HG03108 (cell line): ENCODE measurements around the gene AP5B1.
"Not testable (repeated sequence)": the region's sequence is repeated elsewhere in the genome, so short reads cannot be mapped to it uniquely, and the experiment has no call there.

Source experiments
- ATAC-seq: cut with Tn5 transposase; IDR thresholded peaks from one replicate; pipeline ENCODE4 v1.9.1; 2021; ENCODE audit warnings: moderate library complexity; ENCODE audit not compliant: unreplicated experiment

Gene AP5B1

DNA sequence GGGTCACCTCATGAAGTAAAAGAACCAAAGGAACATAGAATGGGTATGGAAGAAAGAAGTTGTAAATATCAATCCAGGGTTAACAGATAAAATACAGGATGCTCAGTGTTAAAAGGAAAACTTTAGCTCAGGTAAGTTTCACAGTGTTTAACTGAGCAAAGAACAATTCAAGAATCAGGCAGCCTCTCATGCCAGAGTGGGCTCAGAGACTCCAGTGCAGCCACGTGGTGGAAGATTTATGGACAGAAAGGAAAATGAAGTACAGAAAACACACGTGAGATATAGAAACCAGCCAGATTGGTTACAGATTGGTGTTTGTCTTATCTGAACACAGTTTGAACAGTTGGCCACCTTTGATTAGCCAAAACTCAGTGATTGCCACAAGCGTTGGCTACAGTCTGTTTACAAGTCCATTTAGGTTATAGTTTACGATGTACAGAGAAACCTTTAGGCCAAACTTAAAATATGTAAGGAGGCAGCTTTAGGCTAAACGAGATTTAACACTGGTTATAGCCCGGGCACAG lies 9.1 kb downstream of the AP5B1 start:
- ATAC-seq = no peak

DNA sequence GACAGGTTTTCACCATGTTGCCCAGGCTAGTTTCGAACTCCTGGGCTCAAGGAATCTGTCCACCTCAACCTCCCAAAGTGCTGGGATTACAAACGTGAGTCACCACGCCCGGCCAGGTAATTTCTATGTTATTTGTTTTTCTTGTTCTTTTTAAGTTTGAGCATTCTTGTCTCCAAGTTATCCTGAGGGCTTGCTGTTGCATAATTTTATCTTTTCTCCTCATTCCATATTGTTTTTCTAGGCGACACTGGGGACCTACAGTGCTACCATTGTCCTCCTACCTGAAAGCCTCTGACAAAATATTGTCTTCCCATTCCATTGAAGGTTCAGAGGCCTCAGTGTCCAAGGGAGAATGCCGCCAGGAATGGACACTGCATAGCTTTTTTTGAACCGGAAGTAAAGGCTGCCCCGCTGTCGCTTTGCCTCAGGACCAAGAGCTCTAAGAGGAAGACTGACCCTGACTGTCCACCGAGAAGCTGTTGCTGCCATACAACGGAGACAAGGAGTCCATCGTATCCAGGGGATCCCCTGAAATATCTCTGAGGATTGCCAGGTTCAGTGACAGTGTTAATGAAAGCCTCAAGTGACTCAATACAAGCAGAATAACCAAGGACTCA lies 9.7 kb downstream of the AP5B1 start:
- no peak for ATAC-seq

DNA sequence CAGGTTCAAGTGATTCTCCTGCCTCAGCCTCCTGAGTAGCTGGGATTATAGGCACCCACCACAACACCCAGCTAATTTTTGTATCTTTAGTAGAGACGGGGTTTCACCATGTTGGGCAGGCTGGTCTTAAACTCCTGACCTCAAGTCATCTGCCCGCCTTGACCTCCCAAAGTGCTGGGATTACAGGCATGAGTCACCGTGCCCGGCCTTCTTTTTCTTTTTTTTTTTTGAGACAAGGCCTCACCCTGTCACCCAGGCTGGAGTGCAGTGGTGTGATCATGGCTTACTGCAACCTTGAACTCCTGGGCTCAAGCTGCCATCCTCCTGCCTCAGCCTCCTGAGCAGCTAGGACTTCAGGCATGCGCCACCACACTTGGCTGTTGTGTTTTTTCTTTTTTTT lies 13.0 kb downstream of the AP5B1 start:
- ATAC-seq = not testable (repeated sequence)

DNA sequence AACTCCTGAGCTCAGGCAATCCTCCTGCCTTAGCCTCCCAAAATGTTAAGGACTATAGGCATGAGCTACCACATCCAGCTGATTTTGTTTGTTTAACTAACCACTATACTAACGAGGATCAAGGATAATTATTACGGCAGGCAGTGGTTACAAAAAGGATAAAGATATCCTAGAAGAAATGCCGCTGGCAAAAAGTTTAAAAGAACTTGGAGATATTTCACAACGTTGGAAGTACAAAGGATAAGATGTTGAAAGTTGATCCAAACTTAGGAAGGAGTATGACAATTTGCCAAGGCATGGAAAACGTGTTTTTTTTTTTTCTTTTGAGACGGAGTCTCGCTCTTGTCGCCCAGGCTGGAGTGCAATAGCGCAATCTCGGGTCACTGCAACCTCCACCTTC lies 13.4 kb downstream of the AP5B1 start:
- ATAC-seq = no peak

DNA sequence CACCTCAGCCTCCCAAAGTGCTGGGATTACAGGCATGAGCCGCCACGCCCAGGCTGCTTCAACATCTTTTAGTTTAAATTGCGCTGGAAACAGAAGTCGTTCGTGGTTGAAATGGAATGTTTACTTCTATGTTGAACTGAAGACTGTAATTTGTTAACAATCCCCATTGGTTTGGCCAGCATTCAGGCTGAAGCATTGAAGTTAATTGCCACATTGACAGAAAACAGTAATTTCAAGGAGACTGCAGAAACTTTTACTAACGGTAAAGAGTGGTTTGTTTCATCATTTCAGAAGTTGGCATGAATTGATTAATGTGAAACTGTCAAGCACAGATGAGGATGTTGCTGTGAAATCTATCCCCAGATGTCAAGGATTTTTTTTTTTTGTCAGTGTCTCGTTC lies 14.2 kb downstream of the AP5B1 start:
- ATAC-seq = no peak

DNA sequence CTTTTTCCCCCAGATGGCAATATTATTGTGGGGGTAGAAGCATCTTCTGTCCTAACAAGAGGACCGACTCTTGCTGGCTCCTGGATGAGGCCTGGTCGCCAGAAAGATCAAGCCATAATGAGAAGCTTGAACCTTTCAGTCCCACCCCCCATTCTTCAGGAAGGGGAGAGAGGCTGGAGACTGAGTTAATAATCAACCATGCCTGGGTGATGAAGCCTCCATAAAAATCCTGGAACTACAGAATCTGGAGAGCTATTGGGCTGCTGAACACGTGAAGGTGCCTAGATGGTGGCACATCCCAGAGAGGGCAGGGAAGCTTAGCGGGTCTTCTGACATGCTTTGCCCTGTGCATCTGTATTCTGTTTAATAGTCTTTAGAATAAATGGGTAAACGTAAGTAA lies 16.3 kb downstream of the AP5B1 start:
- no peak for ATAC-seq

DNA sequence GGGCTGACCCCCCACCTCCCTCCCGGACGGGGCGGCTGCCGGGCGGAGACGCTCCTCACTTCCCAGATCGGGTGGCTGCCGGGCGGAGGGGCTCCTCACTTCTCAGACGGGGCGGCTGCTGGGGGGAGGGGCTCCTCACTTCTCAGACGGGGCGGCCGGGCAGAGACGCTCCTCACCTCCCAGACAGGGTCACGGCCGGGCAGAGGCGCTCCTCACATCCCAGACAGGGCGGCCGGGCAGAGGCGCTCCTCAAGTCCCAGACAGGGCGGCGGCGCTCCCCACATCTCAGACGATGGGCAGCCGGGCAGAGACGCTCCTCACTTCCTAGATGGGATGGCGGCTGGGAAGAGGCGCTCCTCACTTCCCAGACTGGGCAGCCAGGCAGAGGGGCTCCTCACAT lies 18.0 kb downstream of the AP5B1 start:
- ATAC-seq = not testable (repeated sequence)

DNA sequence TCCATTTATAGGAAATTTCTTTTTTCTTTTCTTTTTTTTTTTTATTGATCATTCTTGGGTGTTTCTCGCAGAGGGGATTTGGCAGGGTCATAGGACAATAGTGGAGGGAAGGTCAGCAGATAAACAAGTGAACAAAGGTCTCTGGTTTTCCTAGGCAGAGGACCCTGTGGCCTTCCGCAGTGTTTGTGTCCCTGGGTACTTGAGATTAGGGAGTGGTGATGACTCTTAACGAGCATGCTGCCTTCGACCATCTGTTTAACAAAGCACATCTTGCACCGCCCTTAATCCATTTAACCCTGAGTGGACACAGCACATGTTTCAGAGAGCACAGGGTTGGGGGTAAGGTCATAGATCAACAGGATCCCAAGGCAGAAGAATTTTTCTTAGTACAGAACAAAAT lies 18.6 kb downstream of the AP5B1 start:
- not testable (repeated sequence) for ATAC-seq

DNA sequence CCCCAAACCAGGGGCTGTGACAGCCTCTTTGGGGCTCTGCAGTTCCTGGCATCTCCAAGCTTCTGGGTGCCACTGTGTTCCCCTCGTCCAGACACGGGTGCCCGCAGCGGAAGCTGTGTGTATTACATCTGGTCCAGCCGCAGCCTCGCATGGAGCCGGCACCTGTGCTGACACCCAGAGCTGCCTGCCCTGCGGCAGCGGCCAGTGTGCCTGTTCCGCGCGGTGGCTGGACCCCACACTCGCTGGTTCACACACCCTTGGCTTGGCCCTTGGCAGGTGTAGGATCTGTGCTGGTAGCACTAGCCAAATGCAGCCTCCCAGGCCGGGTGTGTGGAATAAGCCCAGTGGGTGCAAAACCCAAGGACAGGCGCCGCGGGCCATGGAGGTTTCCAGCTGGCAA lies 35.7 kb downstream of the AP5B1 start:
- no peak for ATAC-seq

DNA sequence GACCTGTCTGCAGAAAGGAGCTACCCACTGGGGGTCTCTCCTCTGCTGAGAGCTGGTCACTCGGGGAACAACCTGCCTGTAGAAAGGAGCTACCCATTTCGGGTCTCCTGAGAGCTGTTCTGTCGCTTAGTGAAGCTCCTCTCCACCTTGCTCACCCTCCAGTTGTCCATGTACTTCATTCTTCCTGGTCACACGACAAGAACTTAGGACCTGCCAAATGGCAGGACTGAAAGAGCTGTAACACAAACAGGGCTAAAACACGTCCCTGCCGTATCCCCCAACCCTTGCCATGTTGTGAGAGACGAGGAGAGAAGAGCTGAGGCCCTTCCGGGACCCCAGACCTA lies 36.1 kb downstream of the AP5B1 start:
- ATAC-seq = no peak

DNA sequence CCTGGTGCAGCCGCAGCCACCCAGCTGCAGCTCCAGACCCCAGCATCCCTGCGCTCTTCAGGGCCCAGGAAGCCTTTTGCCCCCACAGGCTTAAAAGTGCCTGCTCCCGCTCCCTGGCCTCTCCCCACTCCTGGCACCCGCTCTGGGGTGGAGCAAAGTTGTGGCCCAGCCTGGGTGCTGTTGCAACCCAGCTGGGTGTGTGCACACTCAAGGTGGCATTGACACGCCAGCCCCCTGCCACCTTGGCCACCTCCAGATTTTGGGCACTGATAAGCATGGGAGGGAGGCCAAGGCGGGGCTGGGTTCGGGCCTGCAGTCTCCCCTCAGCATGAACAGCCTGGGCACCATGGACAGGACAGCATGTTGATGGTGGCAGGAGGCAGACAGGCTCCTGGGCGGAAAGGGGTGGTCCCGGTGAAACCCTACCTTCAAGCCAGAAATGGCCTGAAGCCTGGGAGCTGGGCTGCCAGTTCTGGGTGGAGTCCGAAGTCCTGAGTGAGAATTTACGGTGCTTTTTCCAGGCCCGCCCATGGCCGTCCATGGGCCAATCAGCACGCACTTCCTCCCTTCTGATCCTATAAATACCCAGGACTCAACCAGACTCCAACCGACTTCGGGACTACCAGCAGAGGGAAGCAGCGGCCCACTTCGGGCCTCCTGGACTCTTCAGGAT lies 36.6 kb downstream of the AP5B1 start:
- no peak for ATAC-seq

DNA sequence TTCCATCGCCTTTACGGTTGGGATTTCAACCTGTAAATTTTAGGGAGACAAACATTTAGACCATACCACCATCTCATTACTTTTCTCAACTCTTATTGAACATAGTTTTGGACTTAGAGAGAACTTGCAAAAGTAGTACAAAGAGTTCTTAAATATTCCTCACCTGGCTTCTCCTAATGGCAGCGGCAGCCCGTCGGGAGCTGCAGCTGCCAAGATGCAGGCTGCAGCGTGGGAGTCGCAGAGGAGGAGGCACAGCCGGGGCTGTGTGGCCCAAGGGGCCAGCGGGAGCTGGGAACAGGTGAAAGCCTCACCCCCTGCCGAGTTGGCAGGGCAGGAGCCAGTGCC lies 37.1 kb downstream of the AP5B1 start:
- no peak for ATAC-seq

DNA sequence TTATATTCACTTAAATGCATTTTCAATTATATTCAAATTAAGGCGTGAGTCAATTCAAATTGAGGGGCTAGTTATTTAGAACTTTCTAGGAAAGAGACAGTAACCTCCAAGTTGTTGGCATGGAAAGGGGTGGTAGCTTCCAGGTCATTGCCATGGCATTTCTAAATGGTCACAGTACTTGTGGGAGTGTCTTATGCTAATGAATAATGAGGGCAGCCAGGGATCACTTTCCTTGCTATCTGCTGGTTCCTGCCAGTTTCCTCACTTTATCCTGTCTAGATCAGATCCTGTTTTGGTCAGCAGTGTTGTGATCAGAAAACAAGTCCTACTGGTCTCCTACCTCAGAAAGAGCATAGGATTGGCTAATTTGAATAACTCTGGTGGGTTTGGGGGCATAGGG lies 38.4 kb downstream of the AP5B1 start:
- ATAC-seq = no peak

DNA sequence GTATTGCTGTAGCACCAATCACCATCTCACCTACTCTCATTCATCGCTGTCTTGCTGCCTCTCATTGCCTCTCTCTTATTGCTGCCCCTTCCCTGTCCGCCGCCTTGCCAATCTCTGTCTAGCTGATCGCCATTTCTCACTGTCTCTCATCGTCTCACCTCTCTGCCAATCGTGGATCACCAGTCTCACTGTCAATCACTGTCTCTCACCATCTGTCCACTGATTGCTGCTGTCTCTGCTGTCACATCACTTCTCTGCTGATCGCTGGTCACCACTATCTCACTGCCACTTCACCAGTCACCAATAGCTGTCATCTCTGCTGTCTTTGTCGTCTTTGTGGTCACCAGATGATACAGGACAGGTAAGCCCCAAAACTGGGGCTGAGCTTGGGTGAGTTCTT lies 39.6 kb downstream of the AP5B1 start:
- ATAC-seq = no peak

DNA sequence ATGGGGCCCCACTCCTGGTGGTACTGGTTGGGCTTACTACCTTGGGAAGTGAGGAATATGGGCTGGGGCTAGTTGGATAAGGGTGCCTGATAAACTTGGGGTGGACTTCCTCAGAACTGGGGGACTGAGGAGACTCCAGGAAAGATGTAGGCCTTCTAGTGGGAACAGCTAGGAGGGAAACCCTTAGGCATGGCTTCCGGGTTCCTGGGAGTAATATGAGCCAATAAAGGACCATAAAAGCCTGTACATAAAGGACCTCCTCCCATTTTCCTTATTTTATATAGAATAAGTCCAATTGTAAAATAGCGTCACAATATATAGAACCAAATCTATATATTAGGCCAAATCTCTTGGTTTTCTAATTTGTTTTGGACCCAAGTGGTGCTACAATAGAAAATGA lies 41.8 kb downstream of the AP5B1 start:
- no peak for ATAC-seq

DNA sequence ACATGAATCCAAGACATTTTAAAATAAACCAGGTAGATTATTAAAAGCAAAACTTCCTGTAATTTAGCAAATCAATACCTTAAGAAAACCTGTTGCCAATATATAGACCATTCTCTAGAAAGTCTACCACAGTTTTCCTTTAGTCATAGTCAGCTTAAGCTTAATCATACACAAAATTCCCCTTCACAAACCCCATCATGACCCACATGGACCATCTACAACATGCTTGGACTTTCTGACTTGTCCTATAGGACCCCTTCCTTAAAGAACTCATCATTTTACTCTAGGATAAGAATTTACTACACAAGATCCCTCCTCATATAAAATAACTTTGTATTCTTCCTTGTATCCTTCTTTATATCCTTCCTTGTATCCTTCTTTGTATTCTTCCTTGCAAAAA lies 44.0 kb downstream of the AP5B1 start:
- ATAC-seq = no peak

DNA sequence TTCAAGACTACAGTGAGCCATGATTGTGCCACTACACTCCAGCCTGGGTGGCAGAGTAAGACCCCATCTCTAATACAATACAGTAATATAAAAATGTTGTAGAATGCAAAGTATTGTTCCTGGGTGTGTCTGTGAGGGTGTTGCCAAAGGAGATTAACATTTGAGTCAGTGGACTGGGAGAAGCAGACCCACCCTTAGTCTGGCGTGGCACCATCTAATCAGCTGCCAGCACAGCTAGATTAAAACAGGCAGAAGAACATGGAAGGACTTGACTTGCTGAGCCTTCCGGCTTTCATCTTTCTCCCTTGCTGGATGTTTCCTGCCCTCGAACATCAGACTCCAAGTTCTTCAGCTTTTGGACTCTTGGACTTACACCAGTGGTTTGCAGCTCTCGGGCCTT lies 45.7 kb downstream of the AP5B1 start:
- not testable (repeated sequence) for ATAC-seq

DNA sequence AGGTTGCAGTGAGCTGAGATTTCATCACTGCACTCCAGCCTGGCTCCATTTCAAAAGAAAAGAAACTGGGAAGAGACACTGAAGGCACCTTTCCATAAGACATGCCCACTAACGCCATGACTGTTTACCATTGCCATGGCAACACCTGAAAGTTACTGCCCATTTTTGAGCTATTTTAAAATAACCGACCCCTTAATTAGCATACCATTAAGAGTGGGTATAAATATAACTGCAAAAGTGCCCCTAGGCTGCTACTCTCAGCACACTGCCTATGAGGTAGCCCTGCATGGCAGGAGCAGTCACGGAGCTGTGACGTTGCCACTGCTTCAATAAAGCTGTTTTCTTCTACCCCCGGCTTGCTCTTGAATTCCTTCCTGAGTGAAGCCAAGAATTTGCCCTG lies 50.3 kb downstream of the AP5B1 start:
- ATAC-seq = no peak

DNA sequence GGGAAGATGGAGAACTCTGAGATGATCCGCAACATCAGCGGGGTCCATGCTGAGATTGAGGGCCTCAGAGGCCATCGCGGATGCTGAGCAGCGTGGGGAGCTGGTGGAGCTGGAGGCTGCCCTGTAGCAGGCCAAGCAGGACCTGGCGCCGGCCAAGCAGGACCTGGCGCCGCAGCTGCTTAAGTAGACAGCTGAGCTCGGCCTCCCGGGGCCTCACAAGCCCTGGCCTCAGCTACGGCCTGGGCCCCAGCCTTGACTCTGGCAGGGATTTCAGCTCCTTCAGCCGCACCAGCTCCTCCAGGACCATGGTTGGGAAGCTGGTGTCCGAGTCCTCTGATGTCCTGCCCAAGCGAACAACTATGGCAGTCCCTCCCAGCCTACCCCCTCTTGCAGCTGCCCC lies 52.9 kb downstream of the AP5B1 start:
- ATAC-seq = no peak

DNA sequence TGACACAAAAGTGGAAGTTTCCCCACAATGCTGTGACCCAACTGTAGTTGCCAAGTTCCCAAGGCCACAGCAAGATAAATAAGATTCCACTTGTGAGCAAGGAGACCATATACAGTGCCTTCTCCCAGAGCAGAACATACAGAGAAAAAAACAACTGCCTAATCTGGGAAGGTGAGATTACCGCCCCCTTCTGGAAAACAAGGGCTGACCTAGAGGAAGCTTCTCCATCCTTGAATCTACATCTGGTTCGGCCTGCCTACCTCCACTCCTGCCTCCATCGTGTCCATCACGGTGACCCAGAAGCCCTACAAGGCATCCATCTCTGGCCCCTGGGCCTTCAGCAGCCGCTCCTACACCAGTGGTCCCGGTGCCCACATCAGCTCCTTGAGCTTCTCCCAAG lies 54.1 kb downstream of the AP5B1 start:
- no peak for ATAC-seq
